ENCODE measurements around the gene CCL22.
"Not testable (repeated sequence)": the region's sequence is repeated elsewhere in the genome, so short reads cannot be mapped to it uniquely, and the experiment has no call there.

Gene CCL22

GRCh38 chr16:57395026-57395425 lies 36.4 kb downstream of the CCL22 start (continued):
- no peak for TF ChIP-seq ZSCAN5A (tag by site-specific recombination; IDR thresholded peaks at IDR 0.05)
- no peak for TF ChIP-seq ZNF266 (tag by site-specific recombination; IDR thresholded peaks at IDR 0.05; ENCODE audit: low read depth)
- TF ChIP-seq PRDM6 (tag by site-specific recombination; IDR thresholded peaks at IDR 0.05) = no peak
- TF ChIP-seq ZBTB10 (tag by site-specific recombination; IDR thresholded peaks at IDR 0.05) = no peak
- TF ChIP-seq ZNF324 (tag by site-specific recombination; IDR thresholded peaks at IDR 0.05) = no peak
- TF ChIP-seq ZNF211 (tag by site-specific recombination; IDR thresholded peaks at IDR 0.05; ENCODE audit: low read depth) = no peak
- no peak for TF ChIP-seq ZNF311 (tag by site-specific recombination; IDR thresholded peaks at IDR 0.05; ENCODE audit: borderline replicate concordance)

- TF ChIP-seq PRDM6 (tag by site-specific recombination; IDR thresholded peaks at IDR 0.05) (no peak), EGR2 (tag by site-specific recombination; IDR thresholded peaks at IDR 0.05; ENCODE audit: low read depth) (no peak), ZNF513 (tag by site-specific recombination; IDR thresholded peaks at IDR 0.05) (no peak), REST (tag by site-specific recombination; IDR thresholded peaks at IDR 0.05) (no peak), IKZF3 (tag by site-specific recombination; IDR thresholded peaks at IDR 0.05) (no peak), GLI4 (tag by site-specific recombination; IDR thresholded peaks at IDR 0.05) (no peak), ZIC2 (tag by site-specific recombination; IDR thresholded peaks at IDR 0.05) (no peak), ZNF510 (tag by site-specific recombination; IDR thresholded peaks at IDR 0.05; ENCODE audit: insufficient replicate concordance) (no peak), ZNF473 (tag by site-specific recombination; IDR thresholded peaks at IDR 0.05) (no peak), ZNF624 (tag by site-specific recombination; IDR thresholded peaks at IDR 0.05) (no peak), ZNF548 (tag by site-specific recombination; IDR thresholded peaks at IDR 0.05) (no peak), PRDM4 (tag by site-specific recombination; IDR thresholded peaks at IDR 0.05) (no peak)
- no peak overlapping the region for H3K4me3 ChIP-seq (ENCODE audit: low read depth, low read length)
- no peaks in the 10 kb centered on the region for H3K9me3 ChIP-seq (ENCODE audit: control insufficient read depth, insufficient read depth, low read depth, low read length)
- no peaks in the 10 kb centered on the region for H3K36me3 ChIP-seq (ENCODE audit: control insufficient read depth in 2 of 2, insufficient read depth in 1 of 2, low read length in 2 of 2)
- POLR2A ChIA-PET = no interaction called here
- H3K4me1 ChIP-seq (ENCODE audit: control insufficient read depth, insufficient read depth, low read length) = no peaks in the 10 kb centered on the region
- H3K27ac ChIP-seq (ENCODE audit: extremely low read depth, low read depth, low read length) = no peak overlapping the region
- CTCF ChIA-PET = no interaction called here
Measured at GRCh38 chr16:57396786-57397185, 38.2 kb downstream of the CCL22 start.

- H3K4me3 ChIP-seq (ENCODE audit: low read depth, low read length); CTCF ChIA-PET; H3K36me3 ChIP-seq (ENCODE audit: control insufficient read depth in 2 of 2, insufficient read depth in 1 of 2, low read length in 2 of 2); H3K9me3 ChIP-seq (ENCODE audit: control insufficient read depth, insufficient read depth, low read depth, low read length); H3K27ac ChIP-seq (ENCODE audit: extremely low read depth, low read depth, low read length); H3K4me1 ChIP-seq (ENCODE audit: control insufficient read depth, insufficient read depth, low read length); POLR2A ChIA-PET: not testable (repeated sequence)
Measured at GRCh38 chr16:57397493-57397892, 38.9 kb downstream of the CCL22 start.

All from HEK293 (cell line).